H9 (cell line): ENCODE results near the gene SLAMF1. TPM values are rescaled to one million over a fixed set of nuclear protein-coding genes. Genes with fewer than 3 reads are reported as not detected.

Experiments used
- DNase-seq: peaks from one replicate; pipeline ENCODE4 v3.0.0-alpha.2; 2017
- H2AFZ ChIP-seq: one replicate; pipeline ENCODE4 v1.6.1; 2013; ENCODE audit warnings: mild to moderate bottlenecking, low read length, control low read depth, moderate library complexity
- H2AK5ac ChIP-seq: 2 replicates; pipeline ENCODE4 v1.6.1; 2013; ENCODE audit warnings: low read length, control low read depth, mixed read lengths; ENCODE audit not compliant: insufficient read length
- H2BK120ac ChIP-seq: one replicate; pipeline ENCODE4 v1.6.1; 2013; ENCODE audit warnings: low read depth, mild to moderate bottlenecking, low read length, control low read depth, inconsistent platforms; ENCODE audit not compliant: poor library complexity, severe bottlenecking
- H2BK12ac ChIP-seq: 2 replicates; pipeline ENCODE4 v1.6.1; 2013; ENCODE audit warnings: low read length, control low read depth, mixed read lengths, low read depth; ENCODE audit not compliant: insufficient read length
- H2BK15ac ChIP-seq: 2 replicates; pipeline ENCODE4 v1.6.1; 2013; ENCODE audit warnings: low read depth, low read length, control low read depth
- H2BK20ac ChIP-seq: one replicate; pipeline ENCODE4 v1.6.1; 2013; ENCODE audit warnings: low read depth, mild to moderate bottlenecking, low read length, control low read depth, inconsistent platforms; ENCODE audit not compliant: poor library complexity, severe bottlenecking
- H2BK5ac ChIP-seq: 2 replicates; pipeline ENCODE4 v1.6.1; 2013; ENCODE audit warnings: low read length, control low read depth, mixed read lengths; ENCODE audit not compliant: insufficient read length
- H3K14ac ChIP-seq: 2 replicates; pipeline ENCODE4 v1.6.1; 2013; ENCODE audit warnings: low read length, control low read depth; ENCODE audit not compliant: insufficient read depth
- H3K18ac ChIP-seq: 2 replicates; pipeline ENCODE4 v1.6.1; 2013; ENCODE audit warnings: low read depth, mild to moderate bottlenecking, mixed read lengths, low read length, control low read depth; ENCODE audit not compliant: insufficient read length
- H3K23ac ChIP-seq: 2 replicates; pipeline ENCODE4 v1.6.1; 2013; ENCODE audit warnings: low read length, control low read depth, mixed read lengths, low read depth; ENCODE audit not compliant: insufficient read length
- H3K23me2 ChIP-seq: 2 replicates; pipeline ENCODE4 v1.6.1; 2013; ENCODE audit warnings: low read depth, mild to moderate bottlenecking, mixed read lengths, low read length, control low read depth; ENCODE audit not compliant: insufficient read length, poor library complexity, severe bottlenecking
- H3K27ac ChIP-seq: 2 replicates; pipeline ENCODE4 v1.5.1; 2013; ENCODE audit warnings: low read length, control low read depth, mixed read lengths, low read depth; ENCODE audit not compliant: insufficient read length
- H3K27me3 ChIP-seq: 2 replicates; pipeline ENCODE4 v1.6.1; 2013; ENCODE audit warnings: low read length, control low read depth, inconsistent platforms; ENCODE audit not compliant: insufficient read depth
- H3K4ac ChIP-seq: 2 replicates; pipeline ENCODE4 v1.6.1; 2013; ENCODE audit warnings: low read depth, mild to moderate bottlenecking, control low read depth, inconsistent platforms, low read length, moderate library complexity
- H3K4me1 ChIP-seq: 2 replicates; pipeline ENCODE4 v1.6.1; 2013; ENCODE audit warnings: low read length, control low read depth, inconsistent platforms; ENCODE audit not compliant: insufficient read depth
- H3K4me2 ChIP-seq: 2 replicates; pipeline ENCODE4 v1.6.1; 2013; ENCODE audit warnings: low read length, control low read depth, mixed read lengths; ENCODE audit not compliant: insufficient read length, insufficient read depth
- H3K56ac ChIP-seq: 2 replicates; pipeline ENCODE4 v1.6.1; 2013; ENCODE audit warnings: low read depth, mild to moderate bottlenecking, mixed read lengths, low read length, control low read depth; ENCODE audit not compliant: insufficient read length
- H3K79me1 ChIP-seq: 2 replicates; pipeline ENCODE4 v1.6.1; 2013; ENCODE audit warnings: low read depth, mild to moderate bottlenecking, moderate library complexity, low read length, control low read depth, inconsistent platforms; ENCODE audit not compliant: insufficient read depth, poor library complexity, severe bottlenecking
- H3K79me2 ChIP-seq: 2 replicates; pipeline ENCODE4 v1.6.1; 2013; ENCODE audit warnings: low read length, control low read depth, inconsistent platforms; ENCODE audit not compliant: insufficient read depth
- H3K9ac ChIP-seq: 2 replicates; pipeline ENCODE4 v1.6.1; 2013; ENCODE audit warnings: low read length, control low read depth, mixed read lengths; ENCODE audit not compliant: insufficient read length; ENCODE audit errors: extremely low read depth
- H3K9me3 ChIP-seq: one replicate; pipeline ENCODE4 v1.6.1; 2013; ENCODE audit warnings: low read depth, low read length, inconsistent platforms; ENCODE audit not compliant: control insufficient read depth
- H3T11ph ChIP-seq: one replicate; pipeline ENCODE4 v1.6.1; 2013; ENCODE audit warnings: mild to moderate bottlenecking, low read length, control low read depth, inconsistent platforms
- H4K20me1 ChIP-seq: one replicate; pipeline ENCODE4 v1.6.1; 2013; ENCODE audit not compliant: control insufficient read depth, insufficient read length, insufficient read depth
- H4K5ac ChIP-seq: 2 replicates; pipeline ENCODE4 v1.6.1; 2013; ENCODE audit warnings: low read depth, mild to moderate bottlenecking, mixed read lengths, low read length, control low read depth; ENCODE audit not compliant: insufficient read length
- H4K8ac ChIP-seq: replicated peaks from 2 replicates; pipeline ENCODE4 v1.6.1; 2013; ENCODE audit warnings: low read length, control low read depth, mixed read lengths, low read depth; ENCODE audit not compliant: insufficient read length
- H4K91ac ChIP-seq: 2 replicates; pipeline ENCODE4 v1.6.1; 2013; ENCODE audit warnings: low read depth, mild to moderate bottlenecking, moderate library complexity, mixed read lengths, low read length, control low read depth; ENCODE audit not compliant: insufficient read length
- H3K27ac Mint-ChIP-seq, 3 experiments: 2 replicates in 2 of 3; 3 replicates in 1 of 3; pipeline ENCODE4 v1.8.0; 2020 to 2021; ENCODE audit warnings: mixed read lengths in 3 of 3, mild to moderate bottlenecking in 1 of 3, moderate library complexity in 1 of 3
- H3K27me3 Mint-ChIP-seq: 2 replicates; pipeline ENCODE4 v1.8.0; 2021; ENCODE audit warnings: low read depth, mild to moderate bottlenecking, moderate library complexity, mixed read lengths
- H3K36me3 Mint-ChIP-seq, 3 experiments: 2 replicates in 2 of 3; 3 replicates in 1 of 3; pipeline ENCODE4 v1.8.0; 2020 to 2021; ENCODE audit warnings: low read depth in 3 of 3, mixed read lengths in 3 of 3; ENCODE audit not compliant: insufficient read depth in 1 of 3
- H3K4me1 Mint-ChIP-seq, 2 experiments: 2 replicates each; pipeline ENCODE4 v1.8.0; 2020; ENCODE audit warnings: mixed read lengths in 2 of 2
- H3K4me3 Mint-ChIP-seq, 2 experiments: 2 replicates in 1 of 2; 3 replicates in 1 of 2; pipeline ENCODE4 v1.8.0; 2020 to 2021; ENCODE audit warnings: mild to moderate bottlenecking in 2 of 2, mixed read lengths in 2 of 2, moderate library complexity in 1 of 2
- H3K9me3 Mint-ChIP-seq, 2 experiments: 2 replicates in 1 of 2; 3 replicates in 1 of 2; pipeline ENCODE4 v1.8.0; 2020; ENCODE audit warnings: mild to moderate bottlenecking in 2 of 2, mixed read lengths in 2 of 2, moderate library complexity in 1 of 2
- CTCF ChIP-seq: fragments of 200-600 bp; sonication (generic); conservative IDR thresholded peaks from 3 replicates; pipeline ENCODE4 v1.8.0; 2021; ENCODE audit warnings: antibody characterized with exemption, mild to moderate bottlenecking
- WGBS: extraction: QIAGEN DNeasy Blood & Tissue Kit; methylation state at CpG from one replicate; pipeline ENCODE4 v1.1.7; 2013; ENCODE audit warnings: missing lambda C conversion rate, low lambda C conversion rate, mixed read lengths; ENCODE audit not compliant: insufficient read length; ENCODE audit errors: extremely low coverage; 5-methylcytosine and 5-hydroxymethylcytosine counted together
- total RNA-seq: library from RNA; stranded (reverse); gene quantifications from 2 replicates; pipeline ENCODE4 v1.2.1, GENCODE V29; 2021

The SLAMF1 gene
- total RNA-seq, 1 experiment from 2014 or later, result not detected

DNA sequence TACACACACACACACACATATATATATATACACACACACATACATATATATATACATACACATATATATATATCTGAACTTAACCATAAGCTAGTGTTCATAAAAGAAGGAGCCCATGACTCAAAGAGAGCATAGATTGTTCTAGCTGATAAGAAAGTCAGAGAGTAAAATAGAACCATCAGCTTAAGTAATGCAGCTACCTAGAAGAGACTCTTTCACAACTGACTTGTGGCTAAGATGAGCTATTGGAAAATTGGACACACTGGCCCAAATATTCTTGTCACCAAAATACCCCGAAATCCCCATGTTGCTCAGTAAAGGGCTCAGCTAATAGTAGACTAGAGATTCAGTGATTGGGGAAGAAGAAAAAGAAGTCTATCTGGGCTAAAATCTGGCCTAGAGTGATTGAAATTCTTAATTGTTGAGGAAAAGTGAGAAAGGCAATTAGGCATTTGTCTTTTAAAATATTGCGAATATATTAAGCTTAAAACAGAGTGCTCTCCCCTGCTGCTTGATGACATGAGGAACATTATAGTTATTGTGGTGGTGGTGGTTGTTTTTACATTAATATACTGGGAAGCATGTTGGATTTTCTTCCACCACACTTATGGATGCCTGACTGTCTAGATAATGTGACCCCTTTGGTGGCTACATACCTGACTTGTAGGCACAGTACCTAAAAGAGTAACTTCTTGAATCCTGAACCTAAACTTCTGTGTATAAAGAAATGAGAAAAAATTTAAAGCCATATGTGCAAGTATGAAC is 6.3 kb downstream of the SLAMF1 start:
- H2AK5ac ChIP-seq, result no peak overlapping the region
- H4K8ac ChIP-seq, result no peak overlapping the region
- no peak for DNase-seq
- no peaks in the 10 kb centered on the region; a peak in 1 of 7 replicates for H3K36me3 Mint-ChIP-seq
- H3K79me1 ChIP-seq, result no peaks in the 10 kb centered on the region
- no peaks in the 10 kb centered on the region; the same call in 1 of the 2 replicates for H3K4me1 ChIP-seq
- H3K27ac Mint-ChIP-seq, result no peak overlapping the region
- no peak overlapping the region for H3K4ac ChIP-seq
- no peak overlapping the region for H2BK5ac ChIP-seq
- no peaks in the 10 kb centered on the region for H3K27me3 Mint-ChIP-seq
- no peak overlapping the region for H3K27ac ChIP-seq
- H3T11ph ChIP-seq, result no peak overlapping the region
- no peak overlapping the region for H3K14ac ChIP-seq
- no peaks in the 10 kb centered on the region for H3K9me3 Mint-ChIP-seq
- H3K56ac ChIP-seq, result no peak overlapping the region
- no peaks in the 10 kb centered on the region for H3K79me2 ChIP-seq
- no peak overlapping the region for H2BK120ac ChIP-seq
- H2AFZ ChIP-seq, result no peak overlapping the region
- H4K20me1 ChIP-seq, result no peaks in the 10 kb centered on the region
- WGBS, result no CpG with 5 or more reads among the region's 2 CpGs
- H3K23ac ChIP-seq, result no peak overlapping the region
- H3K18ac ChIP-seq, result no peak overlapping the region
- TF ChIP-seq CTCF, result no peak
- H3K4me1 Mint-ChIP-seq, result peaks cover 18 to 20% of the 10 kb centered on the region in 2 experiments
- no peak overlapping the region for H2BK20ac ChIP-seq
- no peak overlapping the region for H2BK15ac ChIP-seq
- H3K4me2 ChIP-seq, result no peak overlapping the region
- no peak overlapping the region for H3K4me3 Mint-ChIP-seq
- H3K23me2 ChIP-seq, result no peaks in the 10 kb centered on the region
- H3K9me3 ChIP-seq, result no peaks in the 10 kb centered on the region
- H4K91ac ChIP-seq, result no peak overlapping the region
- H3K9ac ChIP-seq, result no peak overlapping the region
- no peaks in the 10 kb centered on the region; the same call in 1 of the 2 replicates for H3K27me3 ChIP-seq
- H4K5ac ChIP-seq, result no peak overlapping the region
- no peak overlapping the region for H2BK12ac ChIP-seq
